Activated CD8-positive, alpha-beta memory T cell treated with anti-CD3 and anti-CD28 coated beads, Interleukin-2, amount 50 U/mL, for 1 hour (primary cell): Measurements from ENCODE around the gene IL2RA.
"Not testable (repeated sequence)": the region's sequence is repeated elsewhere in the genome, so short reads cannot be mapped to it uniquely, and the experiment has no call there.

Experiments used
- DNase-seq: peaks from one replicate; pipeline ENCODE4 v3.0.0-alpha.2; 2020; ENCODE audit errors: extremely low read depth

IL2RA gene

DNA sequence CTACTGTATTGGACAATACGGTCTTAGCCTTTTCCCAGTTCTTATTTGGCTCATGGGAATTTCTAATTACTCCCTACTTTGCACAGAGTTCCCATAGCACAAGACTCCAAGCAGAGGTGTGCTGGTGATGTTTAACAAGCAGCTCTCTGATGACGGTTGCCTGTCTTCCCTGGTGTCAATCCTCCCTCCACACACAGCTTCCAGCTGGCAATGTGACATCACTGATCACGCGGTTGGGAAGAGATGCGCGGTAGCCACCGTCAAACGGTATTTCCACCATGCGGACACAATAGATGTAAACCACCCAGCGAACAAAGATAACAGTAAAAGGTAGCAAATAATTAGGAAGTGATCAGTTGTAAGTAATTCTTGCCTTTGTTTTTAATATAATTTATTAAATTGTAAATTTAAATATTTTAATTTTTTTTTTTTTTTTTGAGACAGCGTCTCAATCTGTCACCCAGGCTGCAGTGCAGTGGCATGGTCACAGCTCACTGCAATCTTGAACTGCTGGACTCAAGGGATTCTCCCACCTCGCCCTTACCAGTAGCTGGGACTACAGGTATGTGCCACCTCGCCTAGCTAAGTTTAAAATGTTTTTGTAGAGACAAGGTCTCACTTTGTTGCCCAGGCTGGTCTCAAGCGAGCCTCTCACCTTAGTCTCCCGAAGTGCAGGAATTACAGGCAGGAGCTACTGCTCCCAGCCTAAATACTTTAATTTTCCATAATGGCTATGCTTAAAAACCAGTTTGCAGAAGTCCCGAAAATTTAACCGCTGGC is 48.6 kb downstream of the IL2RA start:
- DNase-seq, result no peak

DNA sequence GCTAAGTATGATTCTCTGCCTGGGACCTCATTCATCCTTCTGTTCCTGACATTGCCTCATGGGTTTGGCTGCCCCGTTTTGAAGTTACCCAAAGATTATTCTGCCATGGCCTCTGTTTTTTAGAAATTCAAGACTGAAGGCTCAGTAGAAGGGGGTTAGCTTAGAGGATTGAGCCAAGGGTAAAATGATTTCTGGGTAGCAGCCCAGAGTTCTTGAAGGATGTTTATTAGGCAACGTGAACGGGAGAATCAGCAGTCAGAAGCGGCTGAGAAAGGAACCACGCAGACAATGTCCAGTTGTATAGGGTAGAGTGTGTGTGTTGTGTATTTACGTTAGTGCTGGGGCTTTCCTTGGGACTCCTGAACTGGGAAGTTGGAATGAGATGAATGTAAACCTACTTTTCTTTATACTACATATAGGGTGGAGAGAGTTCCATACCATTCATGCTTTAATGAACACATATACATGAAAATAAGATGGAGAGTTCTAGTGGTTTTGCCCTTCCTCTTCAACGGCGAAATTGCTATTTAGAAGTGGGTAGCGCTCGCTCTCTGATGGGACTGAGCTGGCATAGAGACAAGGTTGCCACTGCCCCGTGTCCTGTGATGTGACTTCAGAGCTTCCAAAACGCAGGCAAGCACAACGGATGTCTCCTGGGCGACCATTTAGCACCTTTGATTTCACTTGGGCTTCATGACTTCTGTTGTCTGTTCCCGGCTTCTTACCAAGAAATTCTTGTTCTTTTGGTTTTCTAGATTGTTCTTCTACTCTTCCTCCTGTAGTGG is 49.9 kb downstream of the IL2RA start:
- no peak for DNase-seq

DNA sequence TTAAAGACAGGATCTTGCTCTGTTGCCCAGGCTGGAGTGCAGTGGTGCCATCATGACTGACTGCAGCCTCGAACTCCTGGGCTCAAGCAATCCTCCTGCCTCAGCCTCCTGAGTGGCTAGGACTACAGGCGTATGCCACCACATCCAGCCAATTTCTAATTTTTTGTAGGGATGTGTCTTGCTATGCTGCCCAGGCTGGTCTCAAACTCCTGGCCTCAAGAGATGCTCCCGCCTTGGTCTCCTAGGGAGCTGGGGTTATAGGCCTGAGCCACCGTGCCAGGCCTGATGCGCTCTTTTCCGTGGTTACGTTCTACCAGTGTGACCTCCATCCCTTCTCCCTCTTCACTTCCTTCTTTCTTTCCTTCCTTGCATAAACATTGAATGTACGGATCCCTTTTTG is 50.6 kb downstream of the IL2RA start:
- no peak for DNase-seq

DNA sequence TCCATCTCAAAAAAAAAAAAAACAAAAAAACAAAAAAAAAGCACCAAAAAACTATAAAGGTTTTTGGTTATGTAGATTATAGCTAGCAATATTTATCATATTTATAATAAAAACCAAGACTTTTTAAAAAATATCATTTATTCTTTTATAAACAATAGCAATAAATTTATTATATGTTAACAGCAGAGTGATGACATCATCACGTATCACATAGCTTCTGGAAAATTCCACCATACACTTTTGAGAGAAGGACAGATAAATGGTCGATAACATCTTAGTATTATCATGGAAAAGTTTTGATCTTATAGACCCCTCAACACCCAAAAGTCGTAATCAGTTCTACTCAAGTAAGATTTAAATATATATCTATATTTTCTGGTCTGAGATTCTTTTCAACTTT is 51.6 kb downstream of the IL2RA start:
- DNase-seq, result no peak

DNA sequence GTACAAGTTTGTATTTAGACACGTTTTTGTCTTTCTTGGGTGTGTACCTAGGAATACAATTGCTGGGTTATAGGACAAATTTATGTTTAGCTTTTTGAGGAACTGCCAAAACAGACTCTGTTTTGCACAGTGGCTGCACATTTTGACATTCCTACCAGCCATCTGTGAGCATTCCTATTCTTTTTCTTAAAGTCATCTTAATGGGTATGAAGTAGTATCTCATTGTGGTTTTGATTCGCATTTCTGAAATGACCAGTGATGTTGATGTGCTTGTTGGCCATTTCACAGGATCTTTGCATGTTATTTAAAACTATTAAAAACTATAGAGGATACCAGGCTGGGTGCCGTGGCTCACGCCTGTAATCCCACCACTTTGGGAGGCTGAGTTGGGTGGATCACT is 52.2 kb downstream of the IL2RA start:
- no peak for DNase-seq

DNA sequence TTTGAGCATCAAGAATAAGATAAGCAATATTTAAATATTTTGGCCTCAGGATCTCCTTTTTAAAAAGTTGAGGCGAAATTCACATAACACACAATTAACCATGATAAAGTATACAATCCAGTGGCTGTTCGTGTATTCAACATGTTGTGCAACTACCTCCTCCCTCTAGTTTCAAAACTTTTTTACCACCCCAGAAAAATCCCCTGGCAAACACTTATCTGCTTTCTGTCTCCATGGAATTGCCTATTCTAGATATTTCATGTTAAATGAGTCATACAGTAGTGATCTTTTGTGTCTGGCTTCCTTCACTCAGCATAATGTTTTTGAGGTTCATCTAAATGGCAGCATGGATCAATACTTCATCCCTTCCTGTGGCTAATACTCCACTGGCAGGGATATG is 53.0 kb downstream of the IL2RA start:
- no peak for DNase-seq

DNA sequence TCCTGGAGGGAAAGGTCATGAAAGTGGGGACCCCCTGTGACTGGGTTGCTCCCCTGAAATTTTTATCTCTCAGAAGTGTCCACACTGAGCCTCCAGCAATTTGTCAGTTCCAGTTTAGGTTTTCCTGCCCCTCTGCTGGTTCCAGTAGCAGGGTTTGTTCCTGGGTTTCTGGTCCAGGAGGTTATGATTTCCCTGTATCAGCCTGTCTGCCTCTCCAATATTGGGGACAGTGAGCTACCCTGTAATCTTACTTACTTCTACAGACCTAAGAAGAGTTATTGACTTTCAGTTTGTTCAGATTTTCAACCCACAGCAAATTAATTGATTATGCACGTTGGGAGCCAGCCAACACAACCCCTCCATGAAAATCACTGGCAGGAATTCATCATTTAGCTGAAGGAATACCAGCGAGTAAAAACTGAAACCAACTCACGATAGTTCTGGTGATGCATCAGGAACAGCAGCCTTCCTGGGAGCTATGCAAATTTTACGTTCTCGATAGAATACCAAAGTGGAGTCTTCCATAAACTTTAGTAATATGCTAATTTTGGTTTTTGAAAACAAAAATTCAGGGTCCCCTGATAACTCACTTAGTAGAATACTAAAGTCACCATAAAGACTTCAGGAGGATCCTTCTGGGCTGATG is 53.5 kb downstream of the IL2RA start:
- DNase-seq, result no peak

DNA sequence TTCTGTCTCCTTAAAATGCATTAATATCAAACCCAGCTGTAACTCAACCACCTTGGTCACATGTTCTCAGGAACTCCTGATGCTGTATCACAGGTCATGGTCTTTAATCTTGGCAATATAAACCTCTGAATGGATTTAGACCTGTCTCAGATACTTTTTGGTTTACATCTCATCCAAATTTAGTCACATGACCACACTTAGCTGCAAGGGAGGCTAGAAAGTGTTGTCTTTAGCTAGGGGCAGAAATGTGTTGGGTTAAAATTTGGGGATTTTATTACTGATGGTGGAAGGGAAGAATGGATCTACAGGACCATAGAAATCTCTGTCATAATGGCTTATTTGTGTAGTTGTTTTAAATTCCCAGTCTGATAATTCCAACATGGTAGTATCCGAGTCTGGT is 55.2 kb downstream of the IL2RA start:
- DNase-seq, result no peak

DNA sequence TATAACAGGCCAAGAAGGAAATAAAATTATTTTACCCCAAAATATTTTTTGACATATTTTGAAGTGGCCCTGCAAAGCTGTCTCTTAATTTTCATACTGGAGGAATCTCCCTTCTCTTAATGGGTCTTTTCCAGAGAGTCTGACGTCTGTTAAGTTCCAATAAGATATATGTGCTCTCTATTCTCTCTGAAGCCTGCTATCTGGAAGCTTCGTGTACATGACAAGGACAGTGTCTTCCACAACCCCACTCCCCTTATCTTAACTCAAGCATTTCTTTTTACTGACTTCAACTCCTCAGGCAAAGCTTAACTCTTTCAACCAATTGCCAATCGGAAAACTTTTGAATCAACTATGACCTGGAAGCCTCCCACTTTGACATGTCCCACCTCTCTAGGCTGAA is 55.6 kb downstream of the IL2RA start:
- DNase-seq, result no peak

DNA sequence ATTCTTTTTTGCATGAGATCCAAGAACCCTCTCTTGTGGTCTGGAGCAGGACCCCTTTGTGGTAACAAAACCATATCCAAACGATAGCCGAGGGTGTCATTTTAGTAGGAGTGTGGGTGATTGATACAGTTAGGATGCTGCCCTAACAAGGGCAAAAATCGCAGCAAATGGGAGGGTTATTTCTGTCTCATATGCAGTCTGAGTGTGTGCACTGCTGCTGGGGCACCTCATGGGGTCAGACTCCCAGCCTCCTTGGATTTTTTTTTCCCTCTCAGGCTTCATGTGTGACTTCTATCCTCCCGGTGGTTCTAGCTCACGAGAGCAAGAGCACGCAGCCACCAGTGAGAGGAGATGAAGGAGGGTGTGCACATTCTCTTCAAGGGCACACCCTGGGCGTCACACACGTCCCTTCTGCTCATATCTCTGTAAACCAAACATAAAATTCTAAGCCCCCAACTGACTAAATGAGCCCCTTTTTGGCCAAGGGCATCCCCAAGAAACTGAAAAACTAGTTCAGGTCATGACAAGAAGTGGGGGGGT is 56.2 kb downstream of the IL2RA start:
- DNase-seq, result no peak

DNA sequence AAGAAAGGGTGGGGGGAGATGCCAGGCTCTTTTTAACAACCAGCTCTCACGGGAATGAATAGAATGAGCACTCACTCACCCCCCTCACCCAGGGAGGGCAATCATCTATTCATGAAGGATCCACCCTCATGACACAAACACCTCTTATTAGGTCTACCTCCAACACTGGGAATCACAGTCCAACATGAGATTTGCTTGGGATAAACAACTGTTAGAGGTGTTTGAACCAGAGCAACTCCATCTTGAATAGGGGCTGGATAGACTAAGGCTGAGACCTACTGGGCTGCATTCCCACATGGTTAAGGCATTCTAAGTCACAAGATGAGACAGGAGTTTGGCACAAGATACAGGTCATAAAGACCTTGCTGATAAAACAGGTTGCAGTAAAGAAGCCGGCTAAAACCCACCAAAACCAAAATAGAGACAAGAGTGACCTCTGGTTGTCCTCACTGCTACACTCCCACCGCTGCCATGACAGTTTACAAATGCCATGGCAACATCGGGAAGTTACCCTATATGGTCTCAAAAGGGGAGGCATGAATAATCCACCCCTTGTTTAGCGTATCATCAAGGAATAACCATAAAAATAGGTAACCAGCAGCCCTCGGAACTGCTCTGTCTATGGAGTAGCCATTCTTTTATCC is 56.9 kb downstream of the IL2RA start:
- DNase-seq, result not testable (repeated sequence)

DNA sequence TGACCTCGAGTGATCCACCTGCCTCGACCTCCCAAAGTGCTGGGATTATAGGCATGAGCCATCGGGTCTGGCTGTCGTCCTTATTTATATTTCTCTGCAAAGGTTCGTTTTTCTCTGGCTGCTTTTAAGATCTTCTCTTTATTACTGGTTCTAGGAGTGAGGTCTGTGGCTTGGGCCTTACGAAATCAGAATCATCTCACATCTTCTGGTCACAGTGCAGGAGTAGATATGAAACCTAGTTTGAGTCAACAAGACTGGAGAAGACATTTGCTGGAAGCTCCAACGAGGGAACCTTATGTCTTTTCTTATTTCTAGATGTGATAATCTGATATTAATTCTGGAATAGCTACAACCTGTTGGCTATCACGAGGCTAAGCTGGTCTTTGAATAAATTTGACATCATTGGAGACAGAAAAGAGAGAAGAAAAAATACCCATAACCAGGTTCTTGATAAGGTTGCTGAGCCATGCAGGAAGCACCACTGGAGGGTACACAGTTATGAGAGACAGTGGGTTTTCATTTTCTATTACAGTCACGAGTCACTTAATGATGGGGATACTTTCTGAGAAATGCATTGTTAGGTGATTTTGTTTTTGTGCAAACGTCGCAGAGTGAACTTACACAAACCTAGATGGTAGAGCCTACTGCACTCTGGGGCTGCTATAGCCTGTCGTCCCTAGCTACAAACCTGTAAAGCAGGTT is 59.2 kb downstream of the IL2RA start:
- no peak for DNase-seq

DNA sequence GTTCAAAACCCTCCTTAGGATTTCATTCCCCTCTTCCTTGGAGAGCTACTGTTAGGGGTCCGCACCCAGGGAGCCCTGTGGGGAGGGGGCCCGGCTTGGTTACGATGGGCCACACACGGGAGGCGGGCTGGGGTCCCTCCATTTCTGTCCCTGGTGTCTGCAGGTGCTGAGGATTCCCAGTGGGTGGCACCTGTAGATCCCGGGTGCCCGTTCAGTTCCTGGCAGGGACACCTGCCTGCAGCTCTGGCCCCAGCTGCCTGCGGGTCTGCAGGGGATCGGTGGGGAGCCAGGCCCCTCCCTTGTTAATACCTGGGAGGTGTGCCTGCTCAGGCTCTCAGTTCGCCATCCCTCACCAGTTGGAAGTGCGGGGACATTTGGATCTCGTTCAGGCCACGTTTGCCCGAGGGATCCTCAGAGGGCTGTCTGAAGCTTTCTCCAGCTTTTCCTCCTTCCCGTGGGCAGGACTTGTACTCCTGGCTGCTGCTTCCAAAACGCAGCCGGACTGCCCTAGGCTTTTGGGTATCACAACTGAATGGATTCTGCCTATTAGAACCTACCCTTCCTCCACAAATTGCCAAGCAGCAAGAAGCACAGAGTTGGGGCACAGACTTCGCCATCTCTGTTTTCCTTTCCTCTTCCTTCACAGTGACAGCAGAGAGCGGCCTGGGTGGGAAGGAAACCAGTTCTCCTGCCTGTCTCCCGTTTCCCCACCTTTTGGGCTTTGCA is 62.6 kb downstream of the IL2RA start:
- DNase-seq, result no peak

DNA sequence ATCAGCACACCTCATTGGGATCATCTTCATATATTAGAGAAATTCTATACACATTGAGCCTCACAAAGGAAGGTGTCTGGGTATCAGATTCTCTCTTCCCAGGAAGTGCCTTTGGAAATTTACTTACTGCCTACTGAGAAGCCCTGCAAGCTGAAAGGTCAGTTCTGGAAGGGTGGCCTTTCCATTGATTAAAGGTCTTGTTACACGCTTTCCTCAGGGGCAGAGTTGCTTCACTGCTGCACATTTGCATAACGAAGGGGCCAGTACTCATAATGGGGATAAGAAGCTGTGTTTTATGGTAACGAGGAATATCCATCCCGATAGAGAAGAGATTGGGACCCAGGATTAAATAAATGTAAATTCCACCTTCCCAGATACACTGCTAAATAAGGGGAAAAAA is 65.5 kb downstream of the IL2RA start:
- DNase-seq, result no peak

DNA sequence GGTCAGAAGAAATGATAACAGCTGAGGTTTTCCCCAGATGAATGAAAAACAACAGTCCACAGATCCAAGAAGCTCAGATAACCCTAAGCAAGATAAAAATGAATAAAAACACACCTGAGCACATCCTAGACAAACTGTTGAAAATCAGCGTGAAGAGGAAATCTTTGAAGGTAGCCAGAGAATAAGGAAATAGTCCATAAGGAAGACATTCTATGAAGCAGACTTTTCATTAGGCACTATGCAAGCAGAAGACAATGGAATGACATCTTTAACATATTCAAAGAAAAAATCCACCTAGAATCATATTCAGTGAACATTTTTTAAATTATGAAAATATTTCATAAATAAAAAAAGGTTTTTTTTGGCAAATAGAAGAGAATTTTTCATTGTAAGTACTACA is 69.8 kb downstream of the IL2RA start:
- no peak for DNase-seq

DNA sequence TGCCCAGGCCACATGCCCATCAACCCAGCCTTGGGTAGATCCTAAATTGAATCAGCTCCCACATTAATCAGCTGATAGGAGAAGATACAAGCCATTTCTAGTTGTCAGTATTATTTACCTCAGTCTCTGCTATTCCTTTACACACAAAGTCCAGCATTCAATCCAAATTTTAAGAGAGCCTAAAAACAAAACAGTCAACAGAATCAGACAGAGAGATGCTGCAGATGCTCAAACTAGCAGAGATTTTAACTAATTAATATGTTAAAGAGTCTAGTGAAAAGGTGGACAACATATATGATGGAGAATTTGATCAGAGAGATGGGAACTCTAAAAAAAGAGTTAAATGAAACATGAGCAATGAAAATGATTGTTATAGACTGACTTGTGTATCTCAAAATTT is 70.5 kb downstream of the IL2RA start:
- DNase-seq, result no peak

DNA sequence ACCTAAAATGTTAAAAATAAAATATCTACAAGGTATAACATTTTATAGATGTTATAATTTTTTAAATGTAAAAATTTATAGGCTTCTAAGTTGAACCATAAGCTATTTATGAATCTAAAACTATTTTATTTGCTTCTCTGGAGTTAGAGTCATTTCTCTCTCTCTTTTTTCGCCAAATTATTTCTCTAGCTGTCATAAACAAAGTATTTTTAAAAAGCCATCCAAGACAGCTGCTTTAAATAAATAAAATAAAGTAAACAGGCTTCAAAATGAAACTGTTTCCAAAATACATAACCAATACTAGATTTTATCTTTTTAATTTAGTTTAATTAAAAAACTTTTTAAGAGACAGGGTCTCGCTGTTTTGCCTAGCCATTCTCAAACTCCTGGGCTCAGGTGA is 72.4 kb downstream of the IL2RA start:
- DNase-seq, result no peak

DNA sequence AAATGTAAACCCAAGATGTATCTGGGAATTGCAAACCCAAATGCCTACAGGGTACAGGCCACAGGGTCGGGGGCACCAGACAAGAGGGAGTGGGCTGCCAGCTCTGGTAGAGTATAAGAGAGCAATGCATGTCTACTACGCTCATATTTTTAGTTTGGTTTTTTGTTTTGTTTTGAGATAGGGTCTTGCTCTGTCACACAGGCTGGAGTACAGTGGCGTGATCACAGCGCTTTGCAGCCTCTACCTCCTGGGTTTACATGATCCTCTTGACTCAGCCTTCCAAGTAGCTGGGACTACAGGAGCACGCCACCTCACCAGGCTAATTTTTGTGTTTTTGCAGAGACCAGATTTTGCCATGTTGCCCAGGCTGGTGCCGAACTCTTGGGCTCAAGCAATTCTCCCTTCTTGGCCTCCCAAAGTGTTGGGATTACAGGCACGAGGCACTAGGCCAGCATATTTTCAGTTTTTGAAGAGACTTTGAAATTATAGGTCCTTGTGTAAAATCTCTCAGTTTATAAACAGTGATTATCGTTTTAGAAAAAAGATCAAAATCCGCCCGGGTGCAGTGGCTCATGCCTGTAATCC is 73.7 kb downstream of the IL2RA start:
- no peak for DNase-seq

DNA sequence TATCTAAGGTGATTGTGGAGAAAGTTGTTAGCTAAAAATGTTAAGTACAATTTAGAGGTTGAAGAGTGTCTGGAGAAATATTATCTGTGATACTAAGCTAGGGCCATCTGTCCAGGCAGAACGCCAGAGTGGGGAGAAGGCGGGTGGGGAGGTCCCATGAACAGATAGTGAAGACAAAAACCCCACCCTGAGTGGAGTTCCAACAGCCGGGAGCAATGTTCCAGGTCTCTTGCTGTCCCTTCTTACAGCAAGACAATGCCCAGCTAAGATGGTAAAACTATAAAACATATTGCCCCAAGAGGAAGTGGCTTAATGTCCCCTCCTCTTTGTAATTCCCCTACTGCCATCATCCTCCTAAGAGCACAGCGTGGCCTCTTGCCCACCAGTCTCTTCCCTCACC is 74.4 kb downstream of the IL2RA start:
- no peak for DNase-seq

DNA sequence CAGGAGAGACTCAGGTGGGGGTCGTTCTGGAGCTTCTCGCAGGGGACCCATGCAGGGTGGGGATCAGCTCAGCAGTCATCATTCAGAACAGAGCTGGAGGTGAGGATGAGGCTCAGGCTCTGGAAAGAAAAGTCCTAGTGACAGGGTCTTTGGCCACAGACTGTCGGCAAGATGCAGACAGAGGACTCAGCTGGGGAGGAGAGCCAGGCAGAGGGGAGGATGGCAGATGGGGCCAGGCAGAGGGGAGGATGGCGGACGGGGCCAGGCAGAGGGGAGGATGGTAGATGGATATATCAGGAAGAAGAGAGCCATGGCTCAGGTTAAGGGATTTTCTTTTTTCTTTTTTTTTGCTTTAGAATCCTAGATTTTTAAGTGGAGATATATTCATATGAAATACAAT is 77.1 kb downstream of the IL2RA start:
- DNase-seq, result no peak
